Measurements from ENCODE around the gene ADI1. TPM values are rescaled to one million over a fixed set of nuclear protein-coding genes. Genes with fewer than 3 reads are reported as not detected.

ADI1 gene
- total RNA-seq, 2 donors from 2014 or later: 130 to 184 TPM

DNA sequence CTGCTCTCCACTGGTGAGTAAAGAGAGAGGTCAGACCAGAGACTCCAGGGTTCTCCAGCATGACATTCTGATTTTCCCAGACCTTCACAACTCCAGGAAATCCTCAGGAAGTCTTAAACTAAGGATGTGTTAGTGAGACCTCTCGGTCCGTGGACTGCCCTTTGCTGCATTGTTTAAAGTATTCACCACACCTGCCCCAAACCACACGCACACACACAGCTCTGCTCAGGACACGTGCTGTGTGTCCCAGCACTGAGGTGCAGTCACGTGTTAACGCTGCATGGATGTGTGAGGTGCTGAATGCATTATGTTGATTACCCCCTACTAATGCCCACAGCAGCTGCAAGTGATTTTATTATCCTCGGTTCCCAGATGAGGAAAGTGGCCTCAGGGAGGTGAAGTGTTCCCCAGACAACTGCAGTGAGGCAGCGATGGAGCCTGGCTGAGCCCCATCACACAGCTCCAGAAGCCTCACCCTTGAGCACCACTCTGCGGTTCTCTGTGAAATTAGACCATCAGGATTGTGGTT lies 71.5 kb downstream of the ADI1 start:
- H3K27me3 ChIP-seq: no peaks in the 10 kb centered on the region
- TF ChIP-seq, protein P1, sequence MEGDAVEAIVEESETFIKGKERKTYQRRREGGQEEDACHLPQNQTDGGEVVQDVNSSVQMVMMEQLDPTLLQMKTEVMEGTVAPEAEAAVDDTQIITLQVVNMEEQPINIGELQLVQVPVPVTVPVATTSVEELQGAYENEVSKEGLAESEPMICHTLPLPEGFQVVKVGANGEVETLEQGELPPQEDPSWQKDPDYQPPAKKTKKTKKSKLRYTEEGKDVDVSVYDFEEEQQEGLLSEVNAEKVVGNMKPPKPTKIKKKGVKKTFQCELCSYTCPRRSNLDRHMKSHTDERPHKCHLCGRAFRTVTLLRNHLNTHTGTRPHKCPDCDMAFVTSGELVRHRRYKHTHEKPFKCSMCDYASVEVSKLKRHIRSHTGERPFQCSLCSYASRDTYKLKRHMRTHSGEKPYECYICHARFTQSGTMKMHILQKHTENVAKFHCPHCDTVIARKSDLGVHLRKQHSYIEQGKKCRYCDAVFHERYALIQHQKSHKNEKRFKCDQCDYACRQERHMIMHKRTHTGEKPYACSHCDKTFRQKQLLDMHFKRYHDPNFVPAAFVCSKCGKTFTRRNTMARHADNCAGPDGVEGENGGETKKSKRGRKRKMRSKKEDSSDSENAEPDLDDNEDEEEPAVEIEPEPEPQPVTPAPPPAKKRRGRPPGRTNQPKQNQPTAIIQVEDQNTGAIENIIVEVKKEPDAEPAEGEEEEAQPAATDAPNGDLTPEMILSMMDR (IDR thresholded peaks at IDR 0.05): no peak
- no peak for DNase-seq (ENCODE audit: low spot score)
- no peak overlapping the region for H3K27ac ChIP-seq
- H3K4me3 ChIP-seq: no peak overlapping the region
- no peaks in the 10 kb centered on the region for H3K9me3 ChIP-seq
- H3K36me3 ChIP-seq: peaks cover 36% of the 10 kb centered on the region
- peaks cover 0 to 9% of the 10 kb centered on the region in 2 donors for H3K4me1 ChIP-seq

Other genes starting within 250 kb of the ADI1 start
- gene EIPR1, start 141.7 kb downstream of the ADI1 start, total RNA-seq: 10 to 100 TPM; 13.2 to 13.6 TPM
- gene TRAPPC12, start 139.8 kb downstream of the ADI1 start, total RNA-seq: 10 to 100 TPM; 69.5 to 73.2 TPM
- gene RNASEH1, start 38.8 kb upstream of the ADI1 start, total RNA-seq: 10 to 100 TPM; 16.9 to 18.6 TPM
- gene RPS7, start 55.7 kb upstream of the ADI1 start, total RNA-seq: 1,000 to 10,000 TPM; 1,479 to 1,487 TPM
- 10 to 100 TPM; 27.8 to 56.6 TPM for gene COLEC11, start 75.6 kb upstream of the ADI1 start, total RNA-seq
- gene ALLC, start 138.7 kb upstream of the ADI1 start, total RNA-seq: not detected
- not detected for gene DCDC2C, start 184.0 kb upstream of the ADI1 start, total RNA-seq